OCI-LY3 (cell line): ENCODE results near the gene TGFBR3L.

Experiments used
- CTCF ChIP-seq: fragments of 200-600, 300-600 bp; sonication (generic); IDR thresholded peaks from 2 replicates; pipeline ENCODE4 v1.5.1; 2014; ENCODE audit warnings: antibody characterized with exemption, low read length, low read depth
- EZH2phosphoT487 ChIP-seq: fragments of 200-600 bp; shearing (Covaris generic); IDR thresholded peaks from 2 replicates; pipeline ENCODE4 v1.6.1; 2018; ENCODE audit warnings: antibody characterized with exemption, mixed run types, low read depth

- TF ChIP-seq CTCF (peak; percentile 34), EZH2phosphoT487 (no peak)
Observed at GRCh38 chr19:7933411-7933810, 18.8 kb downstream of the TGFBR3L start.
